K562 (cell line): ENCODE results near the gene DHX29. TPM values are rescaled to one million over a fixed set of nuclear protein-coding genes. Genes with fewer than 3 reads are reported as not detected.

ENCODE experiments used
- ATAC-seq: fragments of 200-7000 bp; cut with Tn5 transposase; 3 replicates; pipeline ENCODE4 v1.9.1; 2020; ENCODE audit warnings: moderate library complexity
- BruUV-seq: library from RNA; stranded (reverse); fragments of 400-500 nt; replicated peaks from 2 replicates; lab custom pipeline; 2021; lab: Mats Ljungman, UMichigan
- CTCF ChIA-PET: fragments of 300-600 bp; formaldehyde crosslinking; extraction: SDS; loops from one replicate; lab custom pipeline; 2021; ENCODE audit warnings: low intra/inter-chr PET ratio; lab: Yijun Ruan, JAX
- POLR2A ChIA-PET: fragments of 300-600, 350-650 bp; sonication (Branson Sonifier 250); formaldehyde crosslinking; extraction: SDS; loops from one replicate; lab custom pipeline; 2021; ENCODE audit warnings: antibody characterized with exemption, inconsistent platforms; lab: Yijun Ruan, JAX
- DNase-seq, 4 experiments: peaks; one replicate each; pipeline versions ENCODE4 v3.0.0 to v3.0.0-alpha.2; 2011 to 2018; ENCODE audit warnings: low spot score in 3 of 4, mixed read lengths in 3 of 4; ENCODE audit errors: extremely low read depth in 1 of 4
- FAIRE-seq: peaks from 2 replicates; lab custom pipeline; 2011; peaks lifted over from hg19 to GRCh38; lab: Jason Lieb, UNC
- H2AFZ ChIP-seq: 2 replicates; pipeline ENCODE4 v1.6.0; 2011; ENCODE audit warnings: low read depth, low read length, control low read depth, inconsistent platforms
- H3K27ac ChIP-seq: fragments of 200-600 bp; 3 replicates; pipeline ENCODE4 v1.8.0; 2011; ENCODE audit warnings: low read depth, mild to moderate bottlenecking, control low read depth, inconsistent platforms, low read length, moderate library complexity, mixed read lengths; ENCODE audit errors: extremely low read depth
- H3K27me3 ChIP-seq, 2 experiments: fragments of 300-600 bp in 1 of 2; 2 replicates in 1 of 2; 3 replicates in 1 of 2; pipeline versions ENCODE4 v1.6.0 to v1.8.0; 2011; ENCODE audit warnings: inconsistent platforms in 2 of 2, low read length in 2 of 2, mild to moderate bottlenecking in 1 of 2, mixed read lengths in 1 of 2, moderate library complexity in 1 of 2; ENCODE audit not compliant: control insufficient read depth in 2 of 2, insufficient read depth in 2 of 2
- H3K36me3 ChIP-seq: fragments of 300-600 bp; 3 replicates; pipeline ENCODE4 v1.8.0; 2011; ENCODE audit warnings: mild to moderate bottlenecking, low read length, inconsistent platforms; ENCODE audit not compliant: control insufficient read depth, insufficient read depth
- H3K4me1 ChIP-seq, 2 experiments: fragments of 200-600 bp in 1 of 2; replicated peaks in 1 of 2; 2 replicates in 1 of 2; 3 replicates in 1 of 2; pipeline versions ENCODE4 v1.5.1 to v1.8.0; 2011; ENCODE audit warnings: inconsistent platforms in 2 of 2, low read length in 2 of 2, mild to moderate bottlenecking in 1 of 2, mixed read lengths in 1 of 2, moderate library complexity in 1 of 2; ENCODE audit not compliant: control insufficient read depth in 2 of 2, insufficient read depth in 2 of 2
- H3K4me2 ChIP-seq: 2 replicates; pipeline ENCODE4 v1.6.1; 2011; ENCODE audit warnings: low read length, control low read depth, inconsistent platforms, mixed read lengths; ENCODE audit not compliant: insufficient read depth
- H3K4me3 ChIP-seq: fragments of 200-600 bp; sonication (generic), shearing (Covaris generic); 2 replicates; pipeline ENCODE4 v1.5.1; 2016; ENCODE audit warnings: control low read depth, inconsistent platforms
- H3K79me2 ChIP-seq: fragments of 200-600 bp; 3 replicates; pipeline ENCODE4 v1.8.0; 2011; ENCODE audit warnings: low read length, inconsistent platforms; ENCODE audit not compliant: control insufficient read depth, insufficient read depth
- H3K9ac ChIP-seq, 2 experiments: 2 replicates each; pipeline versions ENCODE4 v1.6.0 to v1.6.1; 2011; ENCODE audit warnings: low read depth in 2 of 2, low read length in 2 of 2, control low read depth in 1 of 2, inconsistent platforms in 1 of 2, mild to moderate bottlenecking in 1 of 2, mixed read lengths in 1 of 2; ENCODE audit not compliant: insufficient read depth in 1 of 2
- H3K9me1 ChIP-seq: one replicate; pipeline ENCODE4 v1.6.0; 2011; ENCODE audit warnings: inconsistent platforms, mild to moderate bottlenecking, low read length, moderate library complexity; ENCODE audit not compliant: control insufficient read depth, insufficient read depth
- H3K9me3 ChIP-seq: replicated peaks from 2 replicates; pipeline ENCODE4 v1.5.1; 2011; ENCODE audit warnings: low read depth, low read length, inconsistent platforms; ENCODE audit not compliant: control insufficient read depth, insufficient read depth
- H4K20me1 ChIP-seq: replicated peaks from 2 replicates; pipeline ENCODE4 v1.6.1; 2011; ENCODE audit warnings: low read length, inconsistent platforms, mixed read lengths; ENCODE audit not compliant: control insufficient read depth, insufficient read depth
- BCOR ChIP-seq: fragments of 450-650 bp; IDR thresholded peaks from 2 replicates; pipeline ENCODE4 v1.6.1; 2016
- BRD9 ChIP-seq: fragments of 450-650 bp; IDR thresholded peaks from 2 replicates; pipeline ENCODE4 v1.6.1; 2018; ENCODE audit warnings: low read depth; ENCODE audit not compliant: partially characterized antibody
- HDAC2 ChIP-seq: fragments of 450-650 bp; IDR thresholded peaks from 2 replicates; pipeline ENCODE4 v1.6.1; 2016; ENCODE audit warnings: mild to moderate bottlenecking
- HLTF ChIP-seq: fragments of 450-650 bp; IDR thresholded peaks from 2 replicates; pipeline ENCODE4 v1.6.1; 2016
- KAT7 ChIP-seq: sonication (generic); formaldehyde crosslinking; IDR thresholded peaks from 2 replicates; pipeline ENCODE4 v1.8.0; 2022; ENCODE audit warnings: missing genetic modification reagents, mild to moderate bottlenecking, borderline replicate concordance
- KDM1A ChIP-seq, 2 experiments: fragments of 450-650 bp; IDR thresholded peaks; 2 replicates each; pipeline ENCODE4 v1.6.1; 2016; ENCODE audit warnings: mild to moderate bottlenecking in 2 of 2
- SMARCA5 ChIP-seq: fragments of 450-650 bp; IDR thresholded peaks from 2 replicates; pipeline ENCODE4 v1.6.1; 2016
- TEAD1 ChIP-seq, 2 experiments: fragments of 450-650 bp in 1 of 2; sonication (generic) in 1 of 2; formaldehyde crosslinking; IDR thresholded peaks; 2 replicates each; pipeline versions ENCODE4 v1.4.0 to v1.8.0; 2020 to 2022; ENCODE audit warnings: mild to moderate bottlenecking in 2 of 2, missing genetic modification reagents in 1 of 2
- ZNF354B ChIP-seq: fragments of 250-450 bp; sonication (Bioruptor Pico); IDR thresholded peaks from 2 replicates; pipeline ENCODE4 v1.4.0; 2020
- ZNF76 ChIP-seq: fragments of 250-450 bp; sonication (Bioruptor Pico); IDR thresholded peaks from 2 replicates; pipeline ENCODE4 v1.4.0; 2020; ENCODE audit warnings: mild to moderate bottlenecking, moderate library complexity, borderline replicate concordance
- ZNF764 ChIP-seq: fragments of 250-450 bp; sonication (Bioruptor Pico); IDR thresholded peaks from 2 replicates; pipeline ENCODE4 v1.4.0; 2020; ENCODE audit warnings: low read depth, mild to moderate bottlenecking, moderate library complexity
- WGBS: fragments of 100-300 bp; shearing (Covaris generic); methylation state at CpG from one replicate; pipeline ENCODE4 v1.1.6; 2016; ENCODE audit warnings: low coverage, mixed read lengths; ENCODE audit not compliant: insufficient coverage; ENCODE audit errors: missing lambda C conversion rate; 5-methylcytosine and 5-hydroxymethylcytosine counted together
- in situ Hi-C: fragments of 300-500 bp; cut with MboI; formaldehyde crosslinking; loops from 4 replicates; pipeline ENCODE4 v1.15.0; 2018; ENCODE audit warnings: inconsistent platforms, mixed read lengths
- intact Hi-C: fragments of 100-400 bp; cut with micrococcal nuclease; formaldehyde crosslinking; loops from 2 replicates; pipeline ENCODE4 v1.14.2; 2022
- polyA plus RNA-seq, 8 experiments: library from polyadenylated mRNA; depleted of rRNA in 4 of 8; stranded (reverse) in 5 of 8; unstranded in 3 of 8; fragments of >200 nt; fragmentation: Nextera tagmentation in 2 of 8; fragmentation: Illumina TruSeq in 1 of 8; extraction: Ambion mirVana in 2 of 8; extraction: Trizol in 1 of 8; gene quantifications; 2 replicates each; pipeline versions ENCODE4 v1.2.1 to v1.2.3, GENCODE V29; 2011 to 2014; ENCODE audit warnings: inconsistent platforms in 1 of 8, missing spikeins in 1 of 8
- total RNA-seq, 7 experiments: library from RNA; depleted of rRNA in 6 of 7; stranded (reverse); fragments of >200 nt in 6 of 7; fragmentation: Illumina TruSeq in 2 of 7; extraction: Trizol in 2 of 7; gene quantifications; 2 replicates each; pipeline versions ENCODE4 v1.2.1 to v1.2.3, GENCODE V29; 2011 to 2021; ENCODE audit warnings: low replicate concordance in 1 of 7
- TF ChIP-seq, protein P1 (sequence below): fragments of 450-650 bp; IDR thresholded peaks from 2 replicates; pipeline ENCODE4 v1.6.1; 2016; ENCODE audit warnings: mild to moderate bottlenecking
- TF ChIP-seq, protein P2 (sequence below), 2 experiments: fragments of 450-650 bp; conservative IDR thresholded peaks; 2 replicates each; pipeline ENCODE4 v1.6.1; 2017; ENCODE audit warnings: mild to moderate bottlenecking in 2 of 2, moderate library complexity in 2 of 2
- TF ChIP-seq, protein P3 (sequence below): fragments of 250-450 bp; sonication (Bioruptor Pico); IDR thresholded peaks from 2 replicates; pipeline ENCODE4 v1.8.0; 2022; ENCODE audit warnings: moderate library complexity, mild to moderate bottlenecking, inconsistent platforms
- TF ChIP-seq, protein P4 (sequence below): fragments of 450-650 bp; IDR thresholded peaks from 2 replicates; pipeline ENCODE4 v1.7.0; 2016; ENCODE audit warnings: borderline replicate concordance

DHX29 gene
- total and polyA plus RNA-seq, 9 of the 15 experiments (the other 6 are each of a cell fraction or from before 2014, with no cell fraction given): 7.5 to 42.1 (median 25.0) TPM

DNA sequence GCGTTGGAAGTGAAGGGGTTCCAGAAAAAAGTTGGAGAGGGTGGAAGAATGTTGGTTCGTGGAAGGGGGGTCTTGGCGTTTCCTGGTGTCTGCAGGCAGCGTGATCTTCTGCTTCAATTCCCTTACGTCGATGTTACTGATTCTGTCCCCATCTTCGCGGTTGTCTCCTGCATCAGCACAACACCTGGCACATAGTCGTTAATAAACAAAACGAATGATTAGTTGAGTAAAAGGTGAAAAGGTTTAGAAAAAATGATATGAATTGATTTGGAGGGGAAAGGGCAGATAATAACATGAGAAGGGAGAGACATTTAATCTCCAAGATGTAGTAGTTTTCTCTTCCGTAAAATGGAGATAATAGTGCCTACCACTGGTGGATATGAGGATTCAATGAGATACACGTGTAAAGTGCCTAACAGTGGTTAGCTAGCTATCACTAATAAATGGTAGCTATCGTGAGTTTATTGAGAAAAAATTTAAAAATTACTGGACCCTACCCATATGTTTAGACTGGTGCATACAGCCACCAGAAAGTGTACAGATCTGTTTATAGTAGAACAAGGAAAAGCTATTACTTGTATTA is 851 bp upstream of the DHX29 start:
- no peaks in the 10 kb centered on the region for H3K9me1 ChIP-seq
- peak; percentile 19 for ATAC-seq
- WGBS: under 1% methylated on average over 13 of the region's 13 CpGs
- intact Hi-C loops (loop anchor here (5.0 to 10.0 kb wide), 2 partner anchors 81 to 134 kb away; partner anchors contain the start of genes CDC20B and MCIDAS), in situ Hi-C loops (no loop called here)
- peak overlapping the region; percentile 98 for H3K27ac ChIP-seq
- peak in 3 of 4 experiments; percentile 19 to 37 (median 35) for DNase-seq
- no peak for FAIRE-seq
- no peaks in the 10 kb centered on the region for H3K27me3 ChIP-seq
- H4K20me1 ChIP-seq: no peaks in the 10 kb centered on the region
- BruUV-seq: TSS peak; percentile 57
- peak overlapping the region; percentile 82 for H3K4me3 ChIP-seq
- peaks cover 3% of the 10 kb centered on the region for H3K9me3 ChIP-seq
- H3K36me3 ChIP-seq: peaks cover 21% of the 10 kb centered on the region
- POLR2A ChIA-PET: interaction anchor here (1.0 to 2.3 kb wide), 5 partner anchors 10 to 76 kb away, joined by 3 to 8 read pairs (median 5); partner anchors contain the start of gene CCNO
- H3K79me2 ChIP-seq: peaks cover 100% of the 10 kb centered on the region
- H2AFZ ChIP-seq: peak overlapping the region; percentile 90
- H3K4me2 ChIP-seq: peak overlapping the region; percentile 93
- peaks cover 3 to 15% of the 10 kb centered on the region in 2 experiments; a peak in 4 of 5 replicates for H3K4me1 ChIP-seq
- H3K9ac ChIP-seq: peak overlapping the region; percentile 99 to 100
- CTCF ChIA-PET: no interaction called here
- peak in 1 of 2 experiments; percentile 8; a peak in 1 of 4 replicates for TF ChIP-seq KDM1A (IDR thresholded peaks at IDR 0.05)
- TF ChIP-seq, protein P1, sequence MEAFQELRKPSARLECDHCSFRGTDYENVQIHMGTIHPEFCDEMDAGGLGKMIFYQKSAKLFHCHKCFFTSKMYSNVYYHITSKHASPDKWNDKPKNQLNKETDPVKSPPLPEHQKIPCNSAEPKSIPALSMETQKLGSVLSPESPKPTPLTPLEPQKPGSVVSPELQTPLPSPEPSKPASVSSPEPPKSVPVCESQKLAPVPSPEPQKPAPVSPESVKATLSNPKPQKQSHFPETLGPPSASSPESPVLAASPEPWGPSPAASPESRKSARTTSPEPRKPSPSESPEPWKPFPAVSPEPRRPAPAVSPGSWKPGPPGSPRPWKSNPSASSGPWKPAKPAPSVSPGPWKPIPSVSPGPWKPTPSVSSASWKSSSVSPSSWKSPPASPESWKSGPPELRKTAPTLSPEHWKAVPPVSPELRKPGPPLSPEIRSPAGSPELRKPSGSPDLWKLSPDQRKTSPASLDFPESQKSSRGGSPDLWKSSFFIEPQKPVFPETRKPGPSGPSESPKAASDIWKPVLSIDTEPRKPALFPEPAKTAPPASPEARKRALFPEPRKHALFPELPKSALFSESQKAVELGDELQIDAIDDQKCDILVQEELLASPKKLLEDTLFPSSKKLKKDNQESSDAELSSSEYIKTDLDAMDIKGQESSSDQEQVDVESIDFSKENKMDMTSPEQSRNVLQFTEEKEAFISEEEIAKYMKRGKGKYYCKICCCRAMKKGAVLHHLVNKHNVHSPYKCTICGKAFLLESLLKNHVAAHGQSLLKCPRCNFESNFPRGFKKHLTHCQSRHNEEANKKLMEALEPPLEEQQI: no peak
- no peak for TF ChIP-seq KAT7 (CRISPR knock-in tag)
- TF ChIP-seq, protein P2, sequence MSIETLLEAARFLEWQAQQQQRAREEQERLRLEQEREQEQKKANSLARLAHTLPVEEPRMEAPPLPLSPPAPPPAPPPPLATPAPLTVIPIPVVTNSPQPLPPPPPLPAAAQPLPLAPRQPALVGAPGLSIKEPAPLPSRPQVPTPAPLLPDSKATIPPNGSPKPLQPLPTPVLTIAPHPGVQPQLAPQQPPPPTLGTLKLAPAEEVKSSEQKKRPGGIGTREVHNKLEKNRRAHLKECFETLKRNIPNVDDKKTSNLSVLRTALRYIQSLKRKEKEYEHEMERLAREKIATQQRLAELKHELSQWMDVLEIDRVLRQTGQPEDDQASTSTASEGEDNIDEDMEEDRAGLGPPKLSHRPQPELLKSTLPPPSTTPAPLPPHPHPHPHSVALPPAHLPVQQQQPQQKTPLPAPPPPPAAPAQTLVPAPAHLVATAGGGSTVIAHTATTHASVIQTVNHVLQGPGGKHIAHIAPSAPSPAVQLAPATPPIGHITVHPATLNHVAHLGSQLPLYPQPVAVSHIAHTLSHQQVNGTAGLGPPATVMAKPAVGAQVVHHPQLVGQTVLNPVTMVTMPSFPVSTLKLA (conservative IDR thresholded peaks at IDR 0.05): peak in 1 of 2 experiments; percentile 30; a peak in 3 of 4 replicates
- TF ChIP-seq HLTF: 0 out of 2 replicates have a peak, but pooled peaks have one; percentile 25
- TF ChIP-seq, protein P3, sequence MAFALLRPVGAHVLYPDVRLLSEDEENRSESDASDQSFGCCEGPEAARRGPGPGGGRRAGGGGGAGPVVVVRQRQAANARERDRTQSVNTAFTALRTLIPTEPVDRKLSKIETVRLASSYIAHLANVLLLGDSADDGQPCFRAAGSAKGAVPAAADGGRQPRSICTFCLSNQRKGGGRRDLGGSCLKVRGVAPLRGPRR: no peak
- TF ChIP-seq HDAC2: no peak
- peak; percentile 91 for TF ChIP-seq ZNF764 (CRISPR knock-in tag)
- no peak for TF ChIP-seq ZNF76
- peak; percentile 5; the same call in 1 of the 2 replicates for TF ChIP-seq BCOR
- no peak for TF ChIP-seq ZNF354B (CRISPR knock-in tag)
- TF ChIP-seq TEAD1 (CRISPR knock-in tag; IDR thresholded peaks at IDR 0.05): no peak
- TF ChIP-seq, protein P4, sequence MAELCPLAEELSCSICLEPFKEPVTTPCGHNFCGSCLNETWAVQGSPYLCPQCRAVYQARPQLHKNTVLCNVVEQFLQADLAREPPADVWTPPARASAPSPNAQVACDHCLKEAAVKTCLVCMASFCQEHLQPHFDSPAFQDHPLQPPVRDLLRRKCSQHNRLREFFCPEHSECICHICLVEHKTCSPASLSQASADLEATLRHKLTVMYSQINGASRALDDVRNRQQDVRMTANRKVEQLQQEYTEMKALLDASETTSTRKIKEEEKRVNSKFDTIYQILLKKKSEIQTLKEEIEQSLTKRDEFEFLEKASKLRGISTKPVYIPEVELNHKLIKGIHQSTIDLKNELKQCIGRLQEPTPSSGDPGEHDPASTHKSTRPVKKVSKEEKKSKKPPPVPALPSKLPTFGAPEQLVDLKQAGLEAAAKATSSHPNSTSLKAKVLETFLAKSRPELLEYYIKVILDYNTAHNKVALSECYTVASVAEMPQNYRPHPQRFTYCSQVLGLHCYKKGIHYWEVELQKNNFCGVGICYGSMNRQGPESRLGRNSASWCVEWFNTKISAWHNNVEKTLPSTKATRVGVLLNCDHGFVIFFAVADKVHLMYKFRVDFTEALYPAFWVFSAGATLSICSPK: peak; percentile 75; the same call in 1 of the 2 replicates
- peak; percentile 16 for TF ChIP-seq BRD9
- 0 out of 2 replicates have a peak, but pooled peaks have one; percentile 78 for TF ChIP-seq SMARCA5
